HEK293 (cell line): Measurements from ENCODE around the gene INTS6.

Experiments
- ATF2 ChIP-seq: fragments of 450-650 bp; formaldehyde crosslinking; IDR thresholded peaks from 2 replicates; pipeline ENCODE4 v1.5.1; 2016; ENCODE audit warnings: missing biosample characterization, missing genetic modification characterization, low read depth
- CTCF ChIP-seq: fragments of 450-650 bp; formaldehyde crosslinking; IDR thresholded peaks from 2 replicates; pipeline ENCODE4 v1.5.1; 2016; ENCODE audit warnings: missing biosample characterization, missing genetic modification characterization
- HOXA7 ChIP-seq: sonication (generic); formaldehyde crosslinking; IDR thresholded peaks from 2 replicates; pipeline ENCODE4 v1.8.1; 2022; ENCODE audit warnings: missing genetic modification reagents, borderline replicate concordance
- MYNN ChIP-seq: fragments of 450-650 bp; formaldehyde crosslinking; IDR thresholded peaks from 2 replicates; pipeline ENCODE4 v1.5.1; 2016; ENCODE audit warnings: missing biosample characterization, missing genetic modification characterization, borderline replicate concordance
- PATZ1 ChIP-seq: fragments of 450-650 bp; formaldehyde crosslinking; IDR thresholded peaks from 2 replicates; pipeline ENCODE4 v1.5.1; 2016; ENCODE audit warnings: missing biosample characterization, missing genetic modification characterization
- SP2 ChIP-seq: fragments of 450-650 bp; formaldehyde crosslinking; IDR thresholded peaks from 2 replicates; pipeline ENCODE4 v1.5.1; 2016; ENCODE audit warnings: missing biosample characterization, missing genetic modification characterization
- ZIC2 ChIP-seq: fragments of 450-650 bp; formaldehyde crosslinking; IDR thresholded peaks from 2 replicates; pipeline ENCODE4 v1.5.1; 2016; ENCODE audit warnings: missing biosample characterization, missing genetic modification characterization
- ZNF133 ChIP-seq: fragments of 450-650 bp; formaldehyde crosslinking; IDR thresholded peaks from 2 replicates; pipeline ENCODE4 v1.5.1; 2016; ENCODE audit warnings: missing biosample characterization, missing genetic modification characterization
- ZNF18 ChIP-seq: fragments of 450-650 bp; formaldehyde crosslinking; IDR thresholded peaks from 2 replicates; pipeline ENCODE4 v1.5.1; 2016; ENCODE audit warnings: missing biosample characterization, missing genetic modification characterization
- ZNF184 ChIP-seq: fragments of 450-650 bp; IDR thresholded peaks from 2 replicates; pipeline ENCODE4 v1.5.1; 2018; ENCODE audit warnings: missing biosample characterization, mild to moderate bottlenecking, missing genetic modification characterization
- ZNF366 ChIP-seq: fragments of 450-650 bp; formaldehyde crosslinking; conservative IDR thresholded peaks from 2 replicates; pipeline ENCODE4 v1.5.1; 2016; ENCODE audit warnings: missing biosample characterization, missing genetic modification characterization
- ZNF449 ChIP-seq: fragments of 450-650 bp; formaldehyde crosslinking; IDR thresholded peaks from 2 replicates; pipeline ENCODE4 v1.5.1; 2017; ENCODE audit warnings: missing biosample characterization, mild to moderate bottlenecking, missing genetic modification characterization, moderate library complexity
- ZNF830 ChIP-seq: fragments of 450-650 bp; IDR thresholded peaks from 2 replicates; pipeline ENCODE4 v1.5.0; 2018; ENCODE audit warnings: missing biosample characterization, missing genetic modification characterization, low read depth, mild to moderate bottlenecking, moderate library complexity

GRCh38 chr13:51348069-51348967, 104.5 kb downstream of the INTS6 start:
- no peak for TF ChIP-seq ZNF18 (tag by site-specific recombination)
- TF ChIP-seq CTCF (tag by site-specific recombination): no peak
- TF ChIP-seq ZNF830 (tag by site-specific recombination): no peak
- no peak for TF ChIP-seq ZNF184 (tag by site-specific recombination)
- no peak for TF ChIP-seq SP2
- TF ChIP-seq ZNF449 (tag by site-specific recombination): no peak
- no peak for TF ChIP-seq PATZ1 (tag by site-specific recombination)
- no peak for TF ChIP-seq ZIC2 (tag by site-specific recombination)
- no peak for TF ChIP-seq MYNN (tag by site-specific recombination)
- TF ChIP-seq ZNF366 (tag by site-specific recombination): no peak
- no peak for TF ChIP-seq ATF2
- TF ChIP-seq HOXA7 (CRISPR knock-in tag): no peak
- no peak for TF ChIP-seq ZNF133 (tag by site-specific recombination)
